ENCODE results near the gene BMP7.
"Not testable (repeated sequence)": the region's sequence is repeated elsewhere in the genome, so short reads cannot be mapped to it uniquely, and the experiment has no call there.

The BMP7 gene

DNA sequence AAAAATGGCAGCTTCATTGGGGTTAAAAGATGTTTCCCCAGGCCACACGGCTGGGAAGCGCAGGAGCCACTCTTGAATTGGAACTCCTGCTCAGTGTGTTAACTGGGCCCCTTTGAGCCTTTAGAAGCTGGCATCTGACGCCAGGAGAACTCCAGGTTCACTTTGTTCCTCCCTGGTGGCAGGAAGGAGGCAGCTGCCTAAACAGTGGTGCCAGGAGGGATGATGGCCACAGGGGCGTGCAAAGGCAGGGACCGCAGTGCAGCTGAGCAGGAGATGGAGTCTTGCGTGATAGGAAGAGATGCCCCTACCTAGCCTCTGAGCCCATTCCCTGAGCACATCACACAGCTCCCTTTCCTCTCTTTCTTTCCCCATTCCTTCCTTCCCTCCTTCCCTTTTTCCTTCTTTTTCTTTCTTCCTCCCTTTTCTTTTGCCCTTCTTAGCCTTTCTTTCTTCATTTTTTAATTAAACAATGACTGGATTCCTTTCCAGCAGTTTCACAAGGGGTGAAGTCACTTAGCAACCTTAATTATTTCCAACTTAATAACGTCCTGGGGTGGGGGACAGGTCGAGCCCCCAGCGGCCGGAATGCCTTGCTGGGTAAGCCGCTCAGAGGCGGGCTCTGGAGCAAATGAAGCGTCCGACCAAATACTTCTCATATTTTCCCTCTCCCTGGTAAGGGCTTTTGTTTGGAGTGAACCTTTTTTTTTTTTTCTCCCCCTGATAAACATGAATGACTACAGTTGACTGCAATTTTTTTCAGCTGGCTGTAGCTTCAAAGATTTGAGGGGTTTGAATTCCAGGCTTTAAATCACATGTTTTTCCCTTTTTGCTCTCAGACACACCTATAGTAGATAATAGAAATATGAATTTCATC lies 20.8 kb upstream of the BMP7 start:
- no peak for DNase-seq

DNA sequence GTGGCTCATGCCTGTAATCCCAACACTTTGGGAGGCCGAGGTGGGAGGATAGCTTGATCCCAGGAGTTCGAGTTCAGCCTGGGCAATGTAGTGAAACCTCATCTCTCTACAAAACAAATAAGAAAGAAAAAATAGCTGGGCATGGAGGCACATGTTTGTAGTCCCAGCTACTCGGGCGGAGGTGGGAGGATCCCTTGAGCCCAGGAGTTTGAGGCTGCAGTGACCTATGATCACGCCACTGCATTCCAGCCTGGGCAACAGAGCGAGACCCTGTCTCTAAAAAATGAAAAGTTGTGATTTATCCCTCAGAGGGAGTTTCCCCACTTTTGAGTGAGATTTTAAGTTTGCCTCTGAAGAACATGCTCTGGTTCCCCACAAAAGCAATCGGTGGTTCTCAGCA lies 17.4 kb upstream of the BMP7 start:
- no peak for DNase-seq

DNA sequence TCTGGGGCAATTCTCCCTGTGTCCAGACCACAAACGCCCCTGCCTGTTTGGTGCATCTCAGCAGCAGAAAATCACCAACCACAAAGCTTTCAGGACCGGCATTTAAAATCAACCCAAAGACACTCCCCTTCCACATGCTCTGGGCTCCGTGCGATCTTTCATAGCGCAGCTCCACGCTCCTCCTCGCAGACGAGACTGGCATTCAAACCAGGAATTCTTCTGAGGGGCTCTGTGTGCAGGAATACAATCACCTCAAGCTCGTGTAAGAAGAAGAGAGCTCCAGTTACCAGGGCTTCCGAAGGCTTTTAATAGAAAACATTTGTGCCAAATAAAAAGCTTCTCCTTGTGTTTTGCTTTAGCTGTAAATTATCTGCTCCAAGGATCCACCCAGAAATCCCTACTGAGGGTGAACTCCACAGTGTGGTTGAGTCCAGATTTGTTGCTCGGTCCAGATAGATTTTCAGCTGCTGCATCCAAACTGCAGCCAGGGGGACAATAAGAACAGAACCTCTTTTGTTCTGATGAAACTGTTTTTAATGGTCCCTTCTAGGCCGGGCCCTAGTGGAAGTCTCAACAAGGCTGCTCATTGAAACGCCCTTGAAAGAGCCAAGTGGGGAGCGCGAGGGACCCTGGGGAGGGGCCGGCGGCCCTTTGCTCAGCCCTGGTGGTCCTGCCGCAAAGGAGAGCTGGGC lies 16.4 kb upstream of the BMP7 start:
- DNase-seq: no peak

GRCh38 chr20:57281900-57282299 lies 15.5 kb upstream of the BMP7 start:
- no peak for DNase-seq

DNA sequence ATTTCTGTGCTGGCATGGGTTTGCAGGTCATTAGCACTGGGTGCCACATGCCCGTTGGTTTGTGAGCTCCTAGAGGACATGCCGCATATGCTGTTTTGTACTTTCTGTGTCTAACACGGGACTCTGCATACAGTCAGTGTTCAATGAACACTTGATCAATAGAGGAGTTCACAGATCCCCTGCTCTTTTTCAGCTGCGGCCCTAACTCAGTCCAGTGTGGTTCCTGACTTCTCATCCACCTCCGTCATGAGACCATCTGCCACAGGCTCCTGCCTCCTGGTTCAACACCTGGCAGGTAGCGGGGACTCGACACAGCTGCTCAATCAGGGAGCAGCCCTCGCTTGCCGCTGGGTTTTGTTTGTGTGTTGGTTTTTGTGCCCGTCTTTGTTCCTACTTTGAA lies 13.8 kb upstream of the BMP7 start:
- DNase-seq: no peak

DNA sequence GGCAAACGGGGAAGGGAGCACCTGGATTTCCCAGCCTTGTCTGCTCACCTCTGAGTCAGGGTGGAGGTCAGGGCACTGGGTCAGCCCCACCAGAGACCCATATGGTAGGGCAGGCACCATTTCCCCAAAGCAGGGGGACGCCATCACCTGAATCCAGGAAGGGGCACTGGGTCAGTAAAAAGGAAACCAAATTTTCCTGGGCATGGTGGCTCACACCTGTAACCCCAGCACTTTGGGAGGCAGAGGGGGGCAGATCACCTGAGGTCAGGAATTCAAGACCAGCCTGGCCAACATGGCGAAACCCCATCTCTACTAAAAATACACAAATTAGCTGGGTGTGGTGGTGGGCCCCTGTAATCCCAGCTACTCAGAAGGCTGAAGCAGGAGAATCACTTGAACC lies 13.1 kb upstream of the BMP7 start:
- DNase-seq: not testable (repeated sequence)

DNA sequence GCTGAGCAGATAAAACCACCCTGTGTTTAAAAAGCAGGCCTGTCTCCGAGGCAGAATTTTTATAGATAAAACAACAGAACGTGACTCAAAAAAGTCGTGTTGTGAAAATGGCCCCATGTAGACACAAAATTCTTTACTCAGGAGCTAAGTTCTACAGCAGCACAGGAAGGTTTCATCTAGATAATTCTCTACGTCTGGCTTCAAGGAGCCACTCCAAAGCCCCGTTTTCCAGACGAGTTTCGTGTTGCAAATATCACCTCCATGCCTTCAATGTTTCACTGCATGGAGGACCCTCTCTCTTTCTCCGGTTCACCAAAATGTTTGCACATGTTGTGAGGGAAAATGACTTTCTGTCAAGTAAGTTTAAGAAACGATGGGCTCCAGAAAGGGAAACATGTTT lies 12.0 kb upstream of the BMP7 start:
- DNase-seq: no peak

DNA sequence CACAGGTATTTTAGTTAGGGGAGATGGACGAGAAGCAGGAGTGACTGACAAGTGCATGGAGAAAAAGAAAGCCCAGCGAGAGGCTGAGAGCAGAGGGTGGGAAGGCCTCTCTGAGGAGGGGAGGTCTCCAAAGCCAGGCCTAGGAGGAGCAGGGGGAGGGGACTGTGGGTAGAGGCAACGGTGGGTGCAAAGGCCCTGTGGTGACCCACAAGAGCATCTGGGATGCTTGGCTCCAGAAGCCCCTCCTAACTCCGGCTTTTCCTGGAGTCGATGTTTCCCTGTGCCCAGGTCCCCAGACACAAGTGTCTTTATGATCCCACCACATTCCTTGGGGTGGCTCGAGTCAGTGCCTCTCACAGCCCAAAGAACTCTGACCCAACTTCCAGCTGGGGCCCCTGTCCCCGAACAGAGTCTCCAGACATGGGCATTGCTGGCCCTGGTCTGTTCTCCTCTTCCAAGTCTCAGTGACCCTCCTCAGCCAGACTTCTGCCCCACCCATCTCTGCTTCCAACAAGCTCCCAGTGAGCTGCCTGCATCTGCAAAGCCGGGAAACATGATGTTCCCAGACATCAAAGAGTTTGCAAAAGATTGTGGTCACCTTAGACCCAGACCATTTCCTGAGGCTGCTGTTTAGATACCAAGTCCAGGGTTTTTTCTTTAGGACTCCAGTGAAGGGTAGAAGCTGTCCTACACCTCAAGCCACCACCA lies 11.1 kb upstream of the BMP7 start:
- no peak for DNase-seq

GRCh38 chr20:57276221-57276620 lies 9.8 kb upstream of the BMP7 start:
- DNase-seq: no peak

DNA sequence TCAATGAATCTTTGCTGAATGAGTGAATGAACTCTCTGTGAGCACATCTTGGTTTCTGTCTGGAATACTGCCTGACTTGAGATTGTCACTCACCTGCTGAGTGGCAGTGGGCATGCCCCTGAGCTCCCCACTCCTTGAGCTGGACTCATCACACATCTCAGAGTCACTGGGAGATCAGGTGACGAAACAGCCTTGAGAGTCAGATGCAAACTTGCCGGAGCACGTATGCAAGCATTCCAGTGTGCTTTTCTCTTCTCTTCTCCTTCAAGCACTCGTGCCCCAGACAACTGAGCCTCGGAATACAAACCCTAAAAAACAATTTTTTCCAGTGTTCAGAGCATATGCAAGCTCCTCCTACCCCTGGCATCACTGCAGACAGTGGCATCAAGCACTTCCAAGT lies 9.4 kb upstream of the BMP7 start:
- no peak for DNase-seq

- no peak for DNase-seq
These were observed 8.9 kb upstream of the BMP7 start for GRCh38 chr20:57275334-57275733.

- no peak for DNase-seq
These were observed 8.4 kb upstream of the BMP7 start for GRCh38 chr20:57274846-57275245.

DNA sequence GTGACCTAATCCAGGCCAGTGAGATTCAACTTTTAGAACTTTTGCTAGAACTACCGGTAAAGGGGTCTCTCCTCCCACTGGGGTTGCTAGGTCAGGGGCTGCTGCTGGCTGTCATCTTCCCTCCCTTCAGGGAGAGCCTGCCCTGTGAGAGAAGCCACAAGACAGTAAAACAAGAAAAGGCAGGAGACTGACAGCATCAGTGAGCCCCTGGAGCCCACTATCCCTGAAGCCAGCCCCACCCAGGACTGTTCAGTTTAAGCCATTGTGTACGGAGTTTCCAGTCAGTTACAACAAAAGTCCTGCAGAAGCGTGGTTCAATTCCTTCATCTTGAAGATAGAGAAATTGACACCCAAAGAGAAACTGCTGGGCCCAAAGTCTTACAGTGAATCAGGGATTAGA lies 7.9 kb upstream of the BMP7 start:
- no peak for DNase-seq

GRCh38 chr20:57272883-57273535 lies 6.6 kb upstream of the BMP7 start:
- DNase-seq: no peak

DNA sequence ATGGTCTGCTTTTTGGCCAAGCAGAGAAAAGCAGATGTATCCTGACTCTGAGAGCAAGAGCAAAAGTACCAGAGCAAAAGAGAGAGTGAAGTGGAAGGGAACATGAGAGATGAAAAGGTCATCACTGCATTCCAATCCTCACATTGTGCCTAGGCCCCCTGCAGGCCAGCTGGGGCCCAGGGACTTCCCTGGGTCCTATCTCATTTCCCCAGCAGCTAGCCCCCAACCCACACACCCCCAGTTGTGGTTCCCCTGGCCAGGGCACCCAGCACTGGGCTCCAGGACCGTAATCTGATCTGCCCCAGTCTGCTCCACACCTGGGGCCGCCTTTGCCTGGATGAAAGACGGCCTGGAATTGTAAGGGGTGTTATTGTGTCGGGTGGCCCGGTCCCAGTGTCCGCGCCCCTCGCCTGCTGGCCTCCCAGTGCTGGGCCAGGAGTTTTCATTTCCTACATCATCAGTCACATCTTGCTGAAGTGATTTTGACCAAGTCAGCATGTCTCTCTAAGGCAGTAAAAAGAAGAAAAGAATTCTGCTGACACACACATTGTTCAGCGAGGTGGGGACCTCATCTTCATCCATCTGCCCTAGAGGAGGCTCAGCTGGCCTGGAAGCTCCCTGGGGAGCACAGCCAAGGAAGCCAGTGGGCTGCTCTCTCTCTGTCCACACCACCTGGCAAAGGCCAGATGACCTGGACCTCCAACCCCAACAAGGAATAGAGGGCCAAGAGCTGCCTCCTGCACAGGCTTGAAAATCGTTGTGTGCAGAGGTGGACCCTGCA lies 4.0 kb upstream of the BMP7 start:
- DNase-seq: no peak

DNA sequence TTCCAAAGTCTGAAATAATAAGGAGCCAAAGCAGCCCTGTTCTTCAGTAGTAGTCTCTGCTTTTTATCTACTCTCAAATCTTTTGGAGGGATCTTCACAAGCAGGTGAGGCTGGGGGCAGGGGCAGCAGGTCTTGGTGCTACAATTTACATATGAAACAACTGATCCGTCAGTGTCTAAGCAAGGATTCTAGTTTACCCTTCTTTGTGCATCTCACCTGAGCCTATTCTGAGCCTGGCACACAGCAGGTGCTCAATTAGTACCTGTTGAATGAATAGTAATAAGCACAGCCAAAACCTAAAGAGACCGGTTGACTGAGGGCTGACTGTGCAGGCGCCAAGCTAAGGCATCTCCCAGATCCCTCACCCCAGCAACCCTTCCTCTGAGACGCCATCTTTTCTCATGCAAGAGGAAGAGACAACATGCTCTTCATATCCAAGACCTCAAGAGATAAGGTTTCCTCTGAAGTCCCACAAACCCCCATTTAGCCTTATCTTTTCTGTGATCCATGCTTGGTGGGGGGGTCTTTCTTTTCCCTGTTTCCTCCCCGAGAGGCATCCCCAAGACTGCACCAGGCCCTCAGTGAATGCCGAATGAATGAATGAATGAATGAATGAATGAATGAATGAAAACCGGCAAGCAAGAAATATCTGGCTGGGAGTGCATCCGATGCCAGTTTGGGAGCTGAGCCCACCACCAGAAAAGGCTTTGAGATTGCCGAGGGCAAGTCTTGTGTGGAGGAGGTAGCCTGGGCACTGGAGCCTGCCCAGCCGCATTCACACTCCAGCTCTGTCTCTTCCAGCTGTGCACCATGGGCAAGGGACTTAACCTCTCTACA lies 2.9 kb upstream of the BMP7 start:
- DNase-seq: no peak

- DNase-seq: no peak
These were observed 2.1 kb upstream of the BMP7 start for GRCh38 chr20:57268399-57269076.

DNA sequence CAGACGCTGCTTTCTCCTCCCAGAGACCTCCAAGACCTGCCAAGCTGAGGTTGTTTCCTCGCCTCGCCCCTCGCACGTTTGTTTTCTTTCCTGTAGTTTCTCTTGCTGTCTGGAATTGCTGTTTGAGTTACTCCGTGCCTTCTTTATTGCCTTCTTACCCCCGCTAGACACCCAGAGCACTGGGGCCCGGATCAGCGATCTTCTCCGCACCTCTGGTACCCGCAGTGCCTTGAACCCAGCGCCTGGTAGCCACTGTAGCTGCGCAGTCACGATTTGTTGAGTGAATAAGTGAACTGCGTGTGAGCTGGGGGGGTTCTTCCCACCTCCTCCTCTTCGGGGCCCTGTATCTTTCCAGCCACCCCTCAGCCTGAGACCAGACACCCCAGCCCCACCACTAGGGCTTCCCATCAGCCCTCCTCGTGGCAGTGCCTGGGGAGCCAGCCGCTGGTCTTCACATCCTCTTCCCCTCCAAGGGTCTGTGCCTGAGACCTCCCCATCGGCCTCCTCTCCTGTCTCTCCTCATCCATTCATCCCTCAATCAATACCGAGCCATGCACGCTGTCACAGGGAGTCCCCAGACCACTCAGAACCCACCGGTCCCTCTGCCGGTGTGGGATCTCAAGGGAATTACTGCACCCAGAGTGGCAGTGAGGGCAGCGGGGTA lies 849 bp upstream of the BMP7 start:
- no peak for DNase-seq

DNA sequence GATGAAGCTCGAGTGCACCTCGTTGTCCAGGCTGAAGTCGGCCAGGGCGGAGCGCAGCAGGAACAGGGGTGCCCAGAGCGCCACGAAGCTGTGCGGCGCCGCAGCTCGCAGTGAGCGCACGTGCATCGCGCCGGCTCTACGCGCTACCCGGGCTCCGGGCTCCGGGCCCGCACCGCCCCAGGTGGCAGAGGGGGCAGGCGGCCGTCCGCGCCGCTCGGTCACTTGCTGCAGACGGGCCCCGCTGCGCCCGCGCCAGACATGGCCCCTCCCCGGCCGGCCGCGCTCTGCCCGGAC lies 497 bp downstream of the BMP7 start:
- no peak for DNase-seq

GRCh38 chr20:57265336-57265996 lies 975 bp downstream of the BMP7 start:
- DNase-seq: no peak

Data from stimulated activated CD4-positive, alpha-beta T cell treated with anti-CD3 and anti-CD28 coated beads, Interleukin-12 subunit alpha, Interleukin-12 subunit beta, amount 100 ng/mL, for 4 hours (primary cell).